ENCODE results near the gene DLG1. TPM values are rescaled to one million over a fixed set of nuclear protein-coding genes. Genes with fewer than 3 reads are reported as not detected.

Gene DLG1
- total and polyA plus RNA-seq, 2 donors from 2014 or later: 19.4 to 101 TPM

- intact Hi-C loops (cut with DNase I): no loop called here
- H3K27ac ChIP-seq (ENCODE audit: low read depth in 2 of 2, low read length in 2 of 2): no peak overlapping the region
- no peak overlapping the region for H3K4me3 ChIP-seq (ENCODE audit: low read length in 3 of 3)
- DNase-seq: no peak
- no peak overlapping the region for H3K9ac ChIP-seq (ENCODE audit: low read length in 3 of 3)
- no peaks in the 10 kb centered on the region for H3K27me3 ChIP-seq (ENCODE audit: control insufficient read depth, insufficient read depth, low read length)
- no peak for FAIRE-seq
- no peak for TF ChIP-seq CTCF (IDR thresholded peaks at IDR 0.05; ENCODE audit: borderline replicate concordance, extremely low read depth, insufficient read depth)
- H3K4me1 ChIP-seq (ENCODE audit: control insufficient read depth in 2 of 3, insufficient read depth in 2 of 3, low read depth in 1 of 3, low read length in 3 of 3): no peaks in the 10 kb centered on the region
- no peaks in the 10 kb centered on the region for H3K9me3 ChIP-seq (ENCODE audit: control insufficient read depth in 2 of 3, insufficient read depth in 1 of 3, low read length in 3 of 3)
- no peaks in the 10 kb centered on the region for H3K36me3 ChIP-seq (ENCODE audit: control insufficient read depth in 2 of 3, insufficient read depth in 3 of 3, low read length in 3 of 3)
Measured at GRCh38 chr3:197337214-197337613, 38.8 kb upstream of the DLG1 start.

- intact Hi-C loops (cut with DNase I): no loop called here
- H3K27ac ChIP-seq (ENCODE audit: low read depth in 2 of 2, low read length in 2 of 2): no peak overlapping the region
- H3K9ac ChIP-seq (ENCODE audit: low read length in 3 of 3): no peak overlapping the region
- no peaks in the 10 kb centered on the region for H3K27me3 ChIP-seq (ENCODE audit: control insufficient read depth, insufficient read depth, low read length)
- H3K4me3 ChIP-seq (ENCODE audit: low read length in 3 of 3): no peak overlapping the region
- no peaks in the 10 kb centered on the region for H3K9me3 ChIP-seq (ENCODE audit: control insufficient read depth in 2 of 3, insufficient read depth in 1 of 3, low read length in 3 of 3)
- DNase-seq (no peak), FAIRE-seq (no peak)
- no peaks in the 10 kb centered on the region for H3K4me1 ChIP-seq (ENCODE audit: control insufficient read depth in 2 of 3, insufficient read depth in 2 of 3, low read depth in 1 of 3, low read length in 3 of 3)
- H3K36me3 ChIP-seq (ENCODE audit: control insufficient read depth in 2 of 3, insufficient read depth in 3 of 3, low read length in 3 of 3): no peaks in the 10 kb centered on the region
- TF ChIP-seq CTCF (IDR thresholded peaks at IDR 0.05; ENCODE audit: borderline replicate concordance, extremely low read depth, insufficient read depth): no peak
Measured at GRCh38 chr3:197336348-197336747, 37.9 kb upstream of the DLG1 start.

- no peak for FAIRE-seq
- Histone ChIP-seq H3K9me3 (ENCODE audit: control insufficient read depth in 2 of 3, insufficient read depth in 1 of 3, low read length in 3 of 3) (no peaks in the 10 kb centered on the region), H3K4me1 (ENCODE audit: control insufficient read depth in 2 of 3, insufficient read depth in 2 of 3, low read depth in 1 of 3, low read length in 3 of 3) (no peaks in the 10 kb centered on the region), H3K27ac (ENCODE audit: low read depth in 2 of 2, low read length in 2 of 2) (no peak overlapping the region), H3K4me3 (ENCODE audit: low read length in 3 of 3) (no peak overlapping the region), H3K27me3 (ENCODE audit: control insufficient read depth, insufficient read depth, low read length) (no peaks in the 10 kb centered on the region), H3K9ac (ENCODE audit: low read length in 3 of 3) (no peak overlapping the region), H3K36me3 (ENCODE audit: control insufficient read depth in 2 of 3, insufficient read depth in 3 of 3, low read length in 3 of 3) (no peaks in the 10 kb centered on the region)
- TF ChIP-seq CTCF (IDR thresholded peaks at IDR 0.05; ENCODE audit: borderline replicate concordance, extremely low read depth, insufficient read depth): no peak
- intact Hi-C loops (cut with DNase I): no loop called here
- DNase-seq: no peak
Measured at GRCh38 chr3:197335428-197336132, 37.2 kb upstream of the DLG1 start.
